Upper lobe of left lung (tissue), 4 donors: ENCODE measurements around the gene NCDN.

Experiments
- CTCF ChIP-seq, 6 experiments: fragments of 450-650 bp in 4 of 6; fragments of 200-600 bp in 2 of 6; sonication (generic) in 2 of 6; IDR thresholded peaks; one replicate each; pipeline ENCODE4 v1.5.1; 2016 to 2019; ENCODE audit warnings: antibody characterized with exemption in 6 of 6
- POLR2AphosphoS5 ChIP-seq, 2 donors: sonication (generic); formaldehyde crosslinking; IDR thresholded peaks; one replicate each; pipeline ENCODE4 v1.5.1; 2017; ENCODE audit warnings: antibody characterized with exemption in 2 of 2

GRCh38 chr1:35519432-35519831 is 38.2 kb upstream of the NCDN start:
- no peak for TF ChIP-seq CTCF (IDR thresholded peaks at IDR 0.05)
- no peak for TF ChIP-seq POLR2AphosphoS5 (IDR thresholded peaks at IDR 0.05)
